HepG2 (cell line): Measurements from ENCODE around the gene ASB16. TPM values are rescaled to one million over a fixed set of nuclear protein-coding genes. Genes with fewer than 3 reads are reported as not detected.

Experiments used
- ELF4 ChIP-seq: sonication (generic); formaldehyde crosslinking; IDR thresholded peaks from 2 replicates; pipeline ENCODE4 v1.5.0; 2020; ENCODE audit warnings: missing genetic modification reagents, mild to moderate bottlenecking, moderate library complexity, borderline replicate concordance
- FOSL2 ChIP-seq: sonication (generic); formaldehyde crosslinking; IDR thresholded peaks from 2 replicates; pipeline ENCODE4 v1.4.0; 2020; ENCODE audit warnings: missing genetic modification reagents
- GTF3A ChIP-seq: sonication (generic); formaldehyde crosslinking; conservative IDR thresholded peaks from 2 replicates; pipeline ENCODE4 v1.4.0; 2020; ENCODE audit warnings: mild to moderate bottlenecking, missing genetic modification reagents
- JUN ChIP-seq: sonication (generic); formaldehyde crosslinking; IDR thresholded peaks from 2 replicates; pipeline ENCODE4 v1.4.0; 2020; ENCODE audit warnings: mild to moderate bottlenecking, missing genetic modification reagents
- NFYB ChIP-seq: sonication (generic); formaldehyde crosslinking; IDR thresholded peaks from 2 replicates; pipeline ENCODE4 v1.4.0; 2020; ENCODE audit warnings: missing genetic modification reagents
- PRDM15 ChIP-seq: sonication (generic); formaldehyde crosslinking; IDR thresholded peaks from 2 replicates; pipeline ENCODE4 v1.4.0; 2020; ENCODE audit warnings: missing genetic modification reagents
- PRDM4 ChIP-seq: sonication (generic); formaldehyde crosslinking; IDR thresholded peaks from 2 replicates; pipeline ENCODE4 v1.9.0; 2021; ENCODE audit warnings: missing genetic modification reagents, borderline replicate concordance
- RBM39 ChIP-seq: fragments of 200-400 bp; formaldehyde crosslinking; IDR thresholded peaks from one replicate; pipeline ENCODE4 v1.6.1; 2018; ENCODE audit warnings: antibody characterized with exemption, mild to moderate bottlenecking, low read depth, low read length; ENCODE audit not compliant: poor library complexity, severe bottlenecking
- ZBTB37 ChIP-seq: sonication (generic); formaldehyde crosslinking; IDR thresholded peaks from 2 replicates; pipeline ENCODE4 v1.4.0; 2020; ENCODE audit warnings: mild to moderate bottlenecking, missing genetic modification reagents
- ZBTB8A ChIP-seq: sonication (generic); formaldehyde crosslinking; IDR thresholded peaks from 2 replicates; pipeline ENCODE4 v1.4.0; 2020; ENCODE audit warnings: mild to moderate bottlenecking, low read depth, missing genetic modification reagents, borderline replicate concordance
- ZNF160 ChIP-seq: sonication (generic); formaldehyde crosslinking; IDR thresholded peaks from 2 replicates; pipeline ENCODE4 v1.8.0; 2022; ENCODE audit warnings: mild to moderate bottlenecking, inconsistent platforms, missing genetic modification reagents
- ZNF605 ChIP-seq: sonication (generic); formaldehyde crosslinking; IDR thresholded peaks from 2 replicates; pipeline ENCODE4 v1.8.0; 2022; ENCODE audit warnings: mild to moderate bottlenecking, missing genetic modification reagents
- ZNF615 ChIP-seq: sonication (generic); formaldehyde crosslinking; IDR thresholded peaks from 2 replicates; pipeline ENCODE4 v1.5.0; 2020; ENCODE audit warnings: mild to moderate bottlenecking, missing genetic modification reagents, borderline replicate concordance
- ZNF646 ChIP-seq: sonication (generic); formaldehyde crosslinking; IDR thresholded peaks from 2 replicates; pipeline ENCODE4 v1.9.0; 2021; ENCODE audit warnings: mild to moderate bottlenecking, missing genetic modification reagents
- polyA plus RNA-seq, 8 experiments: library from polyadenylated mRNA; depleted of rRNA in 3 of 8; stranded (reverse) in 7 of 8; unstranded in 1 of 8; fragments of >200 nt; fragmentation: Illumina TruSeq in 4 of 8; extraction: Trizol in 4 of 8; gene quantifications; 2 replicates each; pipeline versions ENCODE4 v1.2.1 to v1.2.3, GENCODE V29; 2011 to 2016; ENCODE audit warnings: low read depth in 4 of 8, missing spikeins in 1 of 8, mixed read lengths in 1 of 8; ENCODE audit not compliant: insufficient read depth in 1 of 8
- total RNA-seq, 5 experiments: library from RNA; depleted of rRNA; stranded (reverse); fragments of >200 nt; fragmentation: Illumina TruSeq; extraction: Trizol; gene quantifications; 2 replicates each; pipeline ENCODE4 v1.2.3, GENCODE V29; 2016; ENCODE audit warnings: low read depth in 1 of 5

The ASB16 gene
- total and polyA plus RNA-seq, 2 of the 13 experiments (the other 11 are each of a cell fraction or from before 2014, with no cell fraction given), result 0.07 TPM; not detected in 1

GRCh38 chr17:44221084-44221861, 50.8 kb downstream of the ASB16 start (continued):
- TF ChIP-seq RBM39, result no peak
- no peak for TF ChIP-seq ZNF615 (CRISPR knock-in tag)
- no peak for TF ChIP-seq ELF4 (CRISPR knock-in tag)
- TF ChIP-seq NFYB (CRISPR knock-in tag), result peak; percentile 43; the same call in 1 of the 2 replicates
- TF ChIP-seq JUN (CRISPR knock-in tag), result no peak
- no peak for TF ChIP-seq ZNF160 (CRISPR knock-in tag)
- no peak for TF ChIP-seq GTF3A (CRISPR knock-in tag)
- TF ChIP-seq ZBTB37, result no peak
- TF ChIP-seq ZNF605 (CRISPR knock-in tag), result no peak
- no peak for TF ChIP-seq FOSL2 (CRISPR knock-in tag)
- peak; percentile 77 for TF ChIP-seq PRDM15 (CRISPR knock-in tag)
- no peak for TF ChIP-seq ZBTB8A (CRISPR knock-in tag)
- no peak for TF ChIP-seq PRDM4
- TF ChIP-seq ZNF646, result no peak
